MM.1S (cell line): Measurements from ENCODE around the gene PLEKHA7.

Experiments
- DNase-seq: peaks from one replicate; pipeline ENCODE4 v3.0.0-alpha.2; 2015
- H2AFZ ChIP-seq: fragments of 300-600 bp; sonication (generic); 2 replicates; pipeline ENCODE4 v1.6.0; 2016; ENCODE audit warnings: antibody characterized with exemption, low read length
- H3F3A ChIP-seq: fragments of 300-600 bp; sonication (generic); 2 replicates; pipeline ENCODE4 v1.6.1; 2016; ENCODE audit warnings: mild to moderate bottlenecking, antibody characterized with exemption, low read length, moderate library complexity, mixed read lengths; ENCODE audit not compliant: insufficient read depth
- H3K27ac ChIP-seq: fragments of 300-600 bp; sonication (generic); 2 replicates; pipeline ENCODE4 v1.5.1; 2016; ENCODE audit warnings: mild to moderate bottlenecking, low read length
- H3K27me3 ChIP-seq: fragments of 300-600 bp; sonication (generic); replicated peaks from 2 replicates; pipeline ENCODE4 v1.6.0; 2016; ENCODE audit warnings: low read length; ENCODE audit not compliant: insufficient read depth
- H3K36me3 ChIP-seq: fragments of 300-600 bp; sonication (generic); replicated peaks from 2 replicates; pipeline ENCODE4 v1.6.1; 2016; ENCODE audit warnings: mild to moderate bottlenecking, low read length, mixed read lengths; ENCODE audit not compliant: insufficient read depth
- H3K4me1 ChIP-seq: fragments of 300-600 bp; sonication (generic); 2 replicates; pipeline ENCODE4 v1.6.1; 2016; ENCODE audit warnings: low read length, mixed read lengths
- H3K4me2 ChIP-seq: fragments of 300-600 bp; sonication (generic); 2 replicates; pipeline ENCODE4 v1.6.0; 2016; ENCODE audit warnings: low read depth, low read length
- H3K4me3 ChIP-seq: fragments of 300-600 bp; sonication (generic); 2 replicates; pipeline ENCODE4 v1.5.1; 2016; ENCODE audit warnings: low read length, mixed read lengths
- H3K79me2 ChIP-seq: fragments of 300-600 bp; sonication (generic); 2 replicates; pipeline ENCODE4 v1.6.1; 2016; ENCODE audit warnings: mixed run types, low read length, mixed read lengths
- H3K9ac ChIP-seq: fragments of 300-600 bp; sonication (generic); 2 replicates; pipeline ENCODE4 v1.6.1; 2016; ENCODE audit warnings: low read length, mixed read lengths
- H3K9me2 ChIP-seq: fragments of 300-600 bp; sonication (generic); replicated peaks from 2 replicates; pipeline ENCODE4 v1.6.1; 2016; ENCODE audit warnings: mild to moderate bottlenecking, low read length, mixed read lengths; ENCODE audit not compliant: insufficient read depth
- H3K9me3 ChIP-seq: fragments of 300-600 bp; sonication (generic); replicated peaks from 2 replicates; pipeline ENCODE4 v1.6.1; 2016; ENCODE audit warnings: mild to moderate bottlenecking, low read length, mixed read lengths; ENCODE audit not compliant: insufficient read depth
- H4K20me1 ChIP-seq: fragments of 300-600 bp; sonication (generic); 2 replicates; pipeline ENCODE4 v1.6.1; 2016; ENCODE audit warnings: mild to moderate bottlenecking, low read length, moderate library complexity, mixed read lengths; ENCODE audit not compliant: insufficient read depth
- EZH2 ChIP-seq: fragments of 300-600 bp; sonication (generic); optimal IDR thresholded peaks from 2 replicates; pipeline ENCODE3; 2017; ENCODE audit warnings: low read depth, mild to moderate bottlenecking, antibody characterized with exemption, low read length, mixed read lengths
- EZH2phosphoT487 ChIP-seq: fragments of 300-600 bp; sonication (generic); IDR thresholded peaks from 2 replicates; pipeline ENCODE4 v1.6.1; 2018; ENCODE audit warnings: antibody characterized with exemption, low read length
- TF ChIP-seq, protein P1 (sequence below): fragments of 300-600 bp; sonication (generic); IDR thresholded peaks from 2 replicates; pipeline ENCODE4 v1.5.1; 2016; ENCODE audit warnings: antibody characterized with exemption, low read length, mixed read lengths

Gene PLEKHA7

DNA sequence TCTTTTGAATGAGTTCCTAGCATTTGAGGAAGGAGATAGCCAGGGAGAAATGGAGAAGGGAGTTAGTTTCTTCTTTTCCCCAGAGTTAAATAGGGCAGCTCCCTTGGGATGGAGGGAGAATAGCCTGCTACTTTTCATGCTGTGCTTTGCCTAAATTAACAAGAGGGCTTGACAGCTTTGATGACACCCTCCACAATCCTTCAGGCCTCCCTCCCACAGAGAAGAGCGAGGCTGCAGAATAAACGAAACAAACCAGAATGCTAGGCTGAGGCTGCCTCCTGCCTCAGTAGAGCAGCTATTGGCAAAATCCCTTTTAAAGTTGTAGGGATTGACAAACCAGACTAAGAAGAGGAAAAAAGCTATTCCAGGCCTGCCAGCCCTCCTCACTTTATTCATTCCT, 181.2 kb downstream of the PLEKHA7 start:
- no peak for TF ChIP-seq EZH2phosphoT487
- no peak for TF ChIP-seq EZH2
- TF ChIP-seq, protein P1, sequence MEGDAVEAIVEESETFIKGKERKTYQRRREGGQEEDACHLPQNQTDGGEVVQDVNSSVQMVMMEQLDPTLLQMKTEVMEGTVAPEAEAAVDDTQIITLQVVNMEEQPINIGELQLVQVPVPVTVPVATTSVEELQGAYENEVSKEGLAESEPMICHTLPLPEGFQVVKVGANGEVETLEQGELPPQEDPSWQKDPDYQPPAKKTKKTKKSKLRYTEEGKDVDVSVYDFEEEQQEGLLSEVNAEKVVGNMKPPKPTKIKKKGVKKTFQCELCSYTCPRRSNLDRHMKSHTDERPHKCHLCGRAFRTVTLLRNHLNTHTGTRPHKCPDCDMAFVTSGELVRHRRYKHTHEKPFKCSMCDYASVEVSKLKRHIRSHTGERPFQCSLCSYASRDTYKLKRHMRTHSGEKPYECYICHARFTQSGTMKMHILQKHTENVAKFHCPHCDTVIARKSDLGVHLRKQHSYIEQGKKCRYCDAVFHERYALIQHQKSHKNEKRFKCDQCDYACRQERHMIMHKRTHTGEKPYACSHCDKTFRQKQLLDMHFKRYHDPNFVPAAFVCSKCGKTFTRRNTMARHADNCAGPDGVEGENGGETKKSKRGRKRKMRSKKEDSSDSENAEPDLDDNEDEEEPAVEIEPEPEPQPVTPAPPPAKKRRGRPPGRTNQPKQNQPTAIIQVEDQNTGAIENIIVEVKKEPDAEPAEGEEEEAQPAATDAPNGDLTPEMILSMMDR, result no peak
- no peaks in the 10 kb centered on the region for H4K20me1 ChIP-seq
- H2AFZ ChIP-seq, result no peak overlapping the region
- H3K9me3 ChIP-seq, result no peaks in the 10 kb centered on the region
- no peak overlapping the region for H3K27ac ChIP-seq
- no peaks in the 10 kb centered on the region for H3K4me1 ChIP-seq
- no peaks in the 10 kb centered on the region for H3K79me2 ChIP-seq
- no peak overlapping the region for H3K4me3 ChIP-seq
- no peaks in the 10 kb centered on the region for H3K27me3 ChIP-seq
- DNase-seq, result no peak
- no peaks in the 10 kb centered on the region for H3K36me3 ChIP-seq
- H3K9me2 ChIP-seq, result no peaks in the 10 kb centered on the region
- H3K9ac ChIP-seq, result no peak overlapping the region
- no peak overlapping the region for H3K4me2 ChIP-seq
- H3F3A ChIP-seq, result no peaks in the 10 kb centered on the region

DNA sequence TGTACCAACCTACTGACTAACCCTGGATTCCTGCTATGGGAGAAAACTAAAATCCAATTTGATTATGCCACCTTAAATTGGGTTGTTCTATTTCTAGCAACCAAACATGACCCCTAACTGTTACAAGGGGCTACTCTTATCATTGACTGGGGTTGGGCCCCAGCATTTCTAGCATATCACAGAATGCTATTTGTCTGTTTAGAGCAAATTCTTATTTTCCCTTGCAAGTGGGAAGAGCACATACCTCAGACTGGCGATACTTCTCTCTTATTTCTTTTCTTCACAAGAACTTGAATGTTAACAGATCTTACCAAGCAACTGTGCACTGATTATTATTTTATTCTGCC, 182.0 kb downstream of the PLEKHA7 start:
- H4K20me1 ChIP-seq, result no peaks in the 10 kb centered on the region
- no peaks in the 10 kb centered on the region for H3K27me3 ChIP-seq
- no peaks in the 10 kb centered on the region for H3K9me2 ChIP-seq
- no peak overlapping the region for H3K27ac ChIP-seq
- TF ChIP-seq, protein P1, result no peak
- TF ChIP-seq EZH2phosphoT487 (no peak), EZH2 (no peak)
- H3K4me3 ChIP-seq, result no peak overlapping the region
- no peak overlapping the region for H3K9ac ChIP-seq
- H3F3A ChIP-seq, result no peaks in the 10 kb centered on the region
- H3K9me3 ChIP-seq, result no peaks in the 10 kb centered on the region
- H3K36me3 ChIP-seq, result no peaks in the 10 kb centered on the region
- no peaks in the 10 kb centered on the region for H3K79me2 ChIP-seq
- no peak overlapping the region for H2AFZ ChIP-seq
- no peak for DNase-seq
- H3K4me1 ChIP-seq, result no peaks in the 10 kb centered on the region
- H3K4me2 ChIP-seq, result no peak overlapping the region

DNA sequence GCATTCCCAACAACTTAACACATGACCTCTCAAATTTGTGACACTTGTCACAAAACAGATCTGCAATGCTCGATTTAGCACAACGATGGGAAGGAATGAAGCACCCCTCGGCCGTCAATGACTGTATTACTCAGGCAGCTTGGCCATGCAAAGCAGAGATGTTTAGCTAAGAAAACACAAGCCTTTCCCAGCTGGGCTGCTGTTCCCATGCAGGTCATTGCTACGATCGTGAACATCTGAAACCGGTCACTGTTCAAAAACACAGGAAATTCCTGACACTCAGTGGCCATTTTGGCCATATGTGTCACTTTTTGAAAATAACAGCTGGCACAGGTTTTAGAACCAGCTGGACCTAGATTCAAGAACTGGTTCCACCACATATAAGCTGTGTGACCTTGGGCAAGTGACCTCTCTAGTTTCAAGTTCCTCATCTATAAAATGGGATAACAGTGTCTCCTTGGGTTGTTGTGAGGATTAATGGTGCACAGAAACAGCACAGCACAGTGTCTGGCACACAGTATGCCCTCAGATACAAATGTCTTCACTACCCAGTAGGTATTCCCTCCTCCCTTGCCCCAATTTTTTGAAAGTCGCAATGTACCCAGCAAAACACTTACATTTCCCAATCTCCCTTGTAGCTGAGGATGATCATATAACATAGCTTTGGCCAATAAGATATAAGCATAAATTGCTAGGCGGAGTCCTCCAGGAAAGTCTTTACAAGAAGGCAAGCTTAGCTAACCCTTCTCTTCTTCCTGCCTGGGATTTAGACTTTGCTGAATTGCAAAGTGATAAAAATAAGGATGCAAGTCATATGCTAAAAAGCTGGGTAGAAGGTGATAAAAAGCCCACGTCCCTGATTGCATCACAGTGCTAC, 182.7 kb downstream of the PLEKHA7 start:
- no peaks in the 10 kb centered on the region for H4K20me1 ChIP-seq
- no peak overlapping the region for H2AFZ ChIP-seq
- H3K4me2 ChIP-seq, result no peak overlapping the region
- no peaks in the 10 kb centered on the region for H3K9me3 ChIP-seq
- no peaks in the 10 kb centered on the region for H3K36me3 ChIP-seq
- H3K9ac ChIP-seq, result no peak overlapping the region
- H3K9me2 ChIP-seq, result no peaks in the 10 kb centered on the region
- no peaks in the 10 kb centered on the region for H3F3A ChIP-seq
- no peaks in the 10 kb centered on the region for H3K27me3 ChIP-seq
- no peak for DNase-seq
- H3K4me1 ChIP-seq, result no peaks in the 10 kb centered on the region
- no peak overlapping the region for H3K27ac ChIP-seq
- H3K4me3 ChIP-seq, result no peak overlapping the region
- TF ChIP-seq EZH2phosphoT487 (no peak), EZH2 (no peak)
- TF ChIP-seq, protein P1, result no peak
- H3K79me2 ChIP-seq, result no peaks in the 10 kb centered on the region
